HG03196 (cell line): Measurements from ENCODE around the gene RWDD3.

Source experiments
- ATAC-seq: cut with Tn5 transposase; IDR thresholded peaks from one replicate; pipeline ENCODE4 v1.9.1; 2021; ENCODE audit not compliant: unreplicated experiment

The RWDD3 gene

GRCh38 chr1:95281781-95282517 lies 47.9 kb downstream of the RWDD3 start:
- ATAC-seq, result no peak

- ATAC-seq, result no peak
These were observed 48.5 kb downstream of the RWDD3 start for GRCh38 chr1:95282518-95282895.

GRCh38 chr1:95284420-95284819 lies 50.4 kb downstream of the RWDD3 start:
- no peak for ATAC-seq

- ATAC-seq, result no peak
These were observed 52.5 kb downstream of the RWDD3 start for GRCh38 chr1:95286479-95286878.

- no peak for ATAC-seq
These were observed 53.1 kb downstream of the RWDD3 start for GRCh38 chr1:95287081-95287480.

GRCh38 chr1:95287825-95288224 lies 53.8 kb downstream of the RWDD3 start:
- no peak for ATAC-seq
